MM.1S (cell line): ENCODE results near the gene FRMPD3.

Experiments
- EZH2 ChIP-seq: fragments of 300-600 bp; sonication (generic); optimal IDR thresholded peaks from 2 replicates; pipeline ENCODE3; 2017; ENCODE audit warnings: low read depth, mild to moderate bottlenecking, antibody characterized with exemption, low read length, mixed read lengths
- EZH2phosphoT487 ChIP-seq: fragments of 300-600 bp; sonication (generic); IDR thresholded peaks from 2 replicates; pipeline ENCODE4 v1.6.1; 2018; ENCODE audit warnings: antibody characterized with exemption, low read length
- TF ChIP-seq, protein P1 (sequence below): fragments of 300-600 bp; sonication (generic); IDR thresholded peaks from 2 replicates; pipeline ENCODE4 v1.5.1; 2016; ENCODE audit warnings: antibody characterized with exemption, low read length, mixed read lengths

DNA sequence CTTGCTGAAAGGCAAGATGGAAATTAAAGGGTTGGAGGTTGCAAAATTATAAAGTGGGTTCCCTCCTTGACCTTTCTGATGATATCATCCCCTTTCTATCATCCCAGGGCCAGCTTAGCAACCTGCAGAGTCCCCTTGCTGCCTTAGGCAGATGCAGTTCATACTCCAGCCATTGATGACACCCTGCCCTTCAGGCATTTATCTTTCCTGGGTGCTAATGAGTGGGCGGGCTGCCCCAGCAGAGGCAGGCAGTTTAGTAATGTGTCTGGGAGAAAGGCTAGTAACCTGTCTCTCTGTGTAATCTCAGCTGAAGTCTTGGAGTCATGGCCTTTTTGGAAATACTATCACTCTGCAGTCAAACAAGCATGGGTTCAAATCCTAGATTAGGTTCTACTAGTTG is 3.8 kb upstream of the FRMPD3 start:
- TF ChIP-seq EZH2phosphoT487 (no peak), EZH2 (no peak)
- TF ChIP-seq, protein P1, sequence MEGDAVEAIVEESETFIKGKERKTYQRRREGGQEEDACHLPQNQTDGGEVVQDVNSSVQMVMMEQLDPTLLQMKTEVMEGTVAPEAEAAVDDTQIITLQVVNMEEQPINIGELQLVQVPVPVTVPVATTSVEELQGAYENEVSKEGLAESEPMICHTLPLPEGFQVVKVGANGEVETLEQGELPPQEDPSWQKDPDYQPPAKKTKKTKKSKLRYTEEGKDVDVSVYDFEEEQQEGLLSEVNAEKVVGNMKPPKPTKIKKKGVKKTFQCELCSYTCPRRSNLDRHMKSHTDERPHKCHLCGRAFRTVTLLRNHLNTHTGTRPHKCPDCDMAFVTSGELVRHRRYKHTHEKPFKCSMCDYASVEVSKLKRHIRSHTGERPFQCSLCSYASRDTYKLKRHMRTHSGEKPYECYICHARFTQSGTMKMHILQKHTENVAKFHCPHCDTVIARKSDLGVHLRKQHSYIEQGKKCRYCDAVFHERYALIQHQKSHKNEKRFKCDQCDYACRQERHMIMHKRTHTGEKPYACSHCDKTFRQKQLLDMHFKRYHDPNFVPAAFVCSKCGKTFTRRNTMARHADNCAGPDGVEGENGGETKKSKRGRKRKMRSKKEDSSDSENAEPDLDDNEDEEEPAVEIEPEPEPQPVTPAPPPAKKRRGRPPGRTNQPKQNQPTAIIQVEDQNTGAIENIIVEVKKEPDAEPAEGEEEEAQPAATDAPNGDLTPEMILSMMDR = no peak
